ENCODE measurements around the gene HAS3. TPM values are rescaled to one million over a fixed set of nuclear protein-coding genes. Genes with fewer than 3 reads are reported as not detected.

The HAS3 gene
- total RNA-seq, 1 experiment from 2014 or later: 66.9 TPM

- TF ChIP-seq CREM (CRISPR knock-in tag; IDR thresholded peaks at IDR 0.05) (no peak), NFYB (CRISPR knock-in tag; conservative IDR thresholded peaks at IDR 0.05; ENCODE audit: low read depth) (no peak), NFATC4 (CRISPR knock-in tag; IDR thresholded peaks at IDR 0.05) (0 out of 2 replicates have a peak, but pooled peaks have one; percentile 44), MXD4 (CRISPR knock-in tag; IDR thresholded peaks at IDR 0.05; ENCODE audit: borderline replicate concordance) (no peak), IRF2 (CRISPR knock-in tag; IDR thresholded peaks at IDR 0.05; ENCODE audit: borderline replicate concordance, low read depth) (no peak), GTF2I (CRISPR knock-in tag; conservative IDR thresholded peaks at IDR 0.05) (no peak)
- Mint-ChIP-seq H3K36me3 (peaks cover 28% of the 10 kb centered on the region), H3K4me1 (peaks cover 40% of the 10 kb centered on the region), H3K27me3 (ENCODE audit: low read depth) (no peaks in the 10 kb centered on the region), H3K9me3 (no peaks in the 10 kb centered on the region), H3K4me3 (peak overlapping the region; percentile 97), H3K27ac (peak overlapping the region; percentile 85; the same call in 1 of the 2 replicates)
- ATAC-seq (no peak), DNase-seq (ENCODE audit: low spot score) (no peak)
- CTCF ChIA-PET: interaction anchor here (1.6 to 2.1 kb wide), 3 partner anchors 18 to 283 kb away, joined by 4 to 7 read pairs (median 5); no protein-coding TSS in a partner anchor
- POLR2A ChIA-PET: interaction anchor here (0.6 kb wide), 1 partner anchor 177 kb away, joined by 6 read pairs; no protein-coding TSS in a partner anchor
Observed at GRCh38 chr16:69130461-69130860, 25.0 kb downstream of the HAS3 start.

GRCh38 chr16:69131167-69131838, 25.9 kb downstream of the HAS3 start:
- TF ChIP-seq NR1H2 (CRISPR knock-in tag; IDR thresholded peaks at IDR 0.05) (no peak), ATF3 (CRISPR knock-in tag; conservative IDR thresholded peaks at IDR 0.05) (no peak), NFATC4 (CRISPR knock-in tag; IDR thresholded peaks at IDR 0.05) (no peak), ERG (CRISPR knock-in tag; IDR thresholded peaks at IDR 0.05) (no peak), USF2 (CRISPR knock-in tag; IDR thresholded peaks at IDR 0.05) (no peak), NFE2L1 (CRISPR knock-in tag; IDR thresholded peaks at IDR 0.05) (no peak), ATF1 (CRISPR knock-in tag; IDR thresholded peaks at IDR 0.05) (no peak), IRF1 (CRISPR knock-in tag; IDR thresholded peaks at IDR 0.05) (no peak), SMAD3 (CRISPR knock-in tag; IDR thresholded peaks at IDR 0.05; ENCODE audit: borderline replicate concordance) (no peak), EMX1 (CRISPR knock-in tag; IDR thresholded peaks at IDR 0.05) (no peak), ZBTB43 (CRISPR knock-in tag; IDR thresholded peaks at IDR 0.05) (no peak), SP1 (CRISPR knock-in tag; conservative IDR thresholded peaks at IDR 0.05) (no peak), JAZF1 (CRISPR knock-in tag; IDR thresholded peaks at IDR 0.05) (no peak), FOXP4 (CRISPR knock-in tag; IDR thresholded peaks at IDR 0.05) (no peak), ZNF263 (CRISPR knock-in tag; IDR thresholded peaks at IDR 0.05; ENCODE audit: low read depth) (no peak)
- Mint-ChIP-seq H3K27me3 (ENCODE audit: low read depth) (no peaks in the 10 kb centered on the region), H3K27ac (peak overlapping the region; percentile 98), H3K36me3 (peaks cover 28% of the 10 kb centered on the region), H3K9me3 (no peaks in the 10 kb centered on the region), H3K4me3 (peak overlapping the region; percentile 97), H3K4me1 (peaks cover 40% of the 10 kb centered on the region)
- ChIA-PET CTCF (interaction anchor here (0.6 to 1.9 kb wide), 6 partner anchors 19 to 191 kb away, joined by 3 to 7 read pairs (median 3); no protein-coding TSS in a partner anchor), POLR2A (interaction anchor here (0.6 to 1.5 kb wide), 6 partner anchors 26 to 1925 kb away, joined by 3 to 6 read pairs (median 4); partner anchors contain the start of gene HAS3)
- ATAC-seq (peak; percentile 29), DNase-seq (ENCODE audit: low spot score) (no peak)
